Brain microvascular endothelial cell (primary cell): Measurements from ENCODE around the gene ARHGAP8.

ENCODE experiments used
- DNase-seq: peaks from one replicate; pipeline ENCODE4 v3.0.0-alpha.2; 2020
- H3K27ac ChIP-seq: fragments of 250-450 bp; sonication (Bioruptor Pico); 2 replicates; pipeline ENCODE4 v1.5.1; 2020; ENCODE audit warnings: mild to moderate bottlenecking, moderate library complexity
- H3K27me3 ChIP-seq: fragments of 250-450 bp; sonication (Bioruptor Pico); replicated peaks from 2 replicates; pipeline ENCODE4 v1.5.1; 2020; ENCODE audit warnings: mild to moderate bottlenecking
- H3K36me3 ChIP-seq: fragments of 250-450 bp; sonication (Bioruptor Pico); replicated peaks from 2 replicates; pipeline ENCODE4 v1.5.1; 2020; ENCODE audit warnings: mild to moderate bottlenecking
- H3K4me3 ChIP-seq: 2 replicates; pipeline ENCODE4 v1.5.1; 2011; ENCODE audit warnings: low read depth, mild to moderate bottlenecking, control low read depth, low read length, moderate library complexity
- CTCF ChIP-seq: IDR thresholded peaks from 2 replicates; pipeline ENCODE4 v1.5.1; 2011; ENCODE audit warnings: low read depth, mild to moderate bottlenecking, moderate library complexity, low read length, control low read depth, inconsistent platforms; ENCODE audit errors: missing control alignments
- in situ Hi-C: cut with HindIII; loops from 2 replicates; pipeline ENCODE4 v1.10.0; 2017; ENCODE audit warnings: low sequenced_read_pairs, low pct_ligation_motif_present

ARHGAP8 gene

GRCh38 chr22:44734278-44734677 is 18.1 kb upstream of the ARHGAP8 start:
- Histone ChIP-seq H3K27ac (no peak overlapping the region), H3K4me3 (no peak overlapping the region), H3K36me3 (no peaks in the 10 kb centered on the region), H3K27me3 (no peaks in the 10 kb centered on the region)
- no peak for DNase-seq
- TF ChIP-seq CTCF = no peak
- in situ Hi-C loops = no loop called here

GRCh38 chr22:44734801-44735517 is 17.4 kb upstream of the ARHGAP8 start:
- Histone ChIP-seq H3K27me3 (no peaks in the 10 kb centered on the region), H3K36me3 (no peaks in the 10 kb centered on the region), H3K27ac (no peak overlapping the region), H3K4me3 (no peak overlapping the region)
- TF ChIP-seq CTCF = no peak
- in situ Hi-C loops = no loop called here
- no peak for DNase-seq

GRCh38 chr22:44735518-44736428 is 16.6 kb upstream of the ARHGAP8 start:
- no peak overlapping the region for H3K4me3 ChIP-seq
- no peak overlapping the region for H3K27ac ChIP-seq
- no peaks in the 10 kb centered on the region for H3K27me3 ChIP-seq
- peak; percentile 95 for TF ChIP-seq CTCF
- no peaks in the 10 kb centered on the region for H3K36me3 ChIP-seq
- peak; percentile 25 for DNase-seq
- in situ Hi-C loops = no loop called here

GRCh38 chr22:44736581-44737405 is 15.6 kb upstream of the ARHGAP8 start:
- DNase-seq = no peak
- in situ Hi-C loops = no loop called here
- H3K4me3 ChIP-seq = no peak overlapping the region
- TF ChIP-seq CTCF = no peak
- H3K27me3 ChIP-seq = no peaks in the 10 kb centered on the region
- H3K27ac ChIP-seq = no peak overlapping the region
- H3K36me3 ChIP-seq = no peaks in the 10 kb centered on the region

- in situ Hi-C loops = no loop called here
- no peak for DNase-seq
- no peaks in the 10 kb centered on the region for H3K36me3 ChIP-seq
- no peak for TF ChIP-seq CTCF
- H3K27me3 ChIP-seq = no peaks in the 10 kb centered on the region
- no peak overlapping the region for H3K4me3 ChIP-seq
- no peak overlapping the region for H3K27ac ChIP-seq
Observed at GRCh38 chr22:44737406-44738346, 14.7 kb upstream of the ARHGAP8 start.
